Vagina (tissue), 2 donors: ENCODE measurements around the gene MPRIP. TPM values are rescaled to one million over a fixed set of nuclear protein-coding genes. Genes with fewer than 3 reads are reported as not detected.

Experiments
- DNase-seq, 2 donors: peaks; one replicate each; pipeline ENCODE4 v3.0.0-alpha.2; 2017; ENCODE audit errors: extremely low spot score in 2 of 2
- H3K27ac ChIP-seq: fragments of 200-600 bp; sonication (generic); one replicate; pipeline ENCODE4 v1.5.1; 2019
- H3K27me3 ChIP-seq: fragments of 200-600 bp; sonication (generic); one replicate; pipeline ENCODE4 v1.5.1; 2019
- H3K36me3 ChIP-seq, 2 donors: fragments of 200-600 bp; sonication (generic); one replicate each; pipeline ENCODE4 v1.5.1; 2017 to 2019
- H3K4me1 ChIP-seq: fragments of 200-600 bp; sonication (generic); one replicate; pipeline ENCODE4 v1.5.1; 2019
- H3K4me3 ChIP-seq, 2 donors: fragments of 200-600 bp; sonication (generic); 1 replicate in 1 of 2; 2 replicates in 1 of 2; pipeline ENCODE4 v1.5.1; 2016 to 2019
- H3K9me3 ChIP-seq: fragments of 200-600 bp; sonication (generic); one replicate; pipeline ENCODE4 v1.5.1; 2019
- CTCF ChIP-seq, 3 experiments: fragments of 450-650 bp in 2 of 3; fragments of 200-600 bp in 1 of 3; sonication (generic) in 1 of 3; IDR thresholded peaks; one replicate each; pipeline ENCODE4 v1.5.1; 2017 to 2019; ENCODE audit warnings: antibody characterized with exemption in 3 of 3, mild to moderate bottlenecking in 2 of 3, moderate library complexity in 2 of 3
- POLR2A ChIP-seq, 2 donors: fragments of 450-650 bp; IDR thresholded peaks; one replicate each; pipeline ENCODE4 v1.6.1; 2017; ENCODE audit warnings: antibody characterized with exemption in 2 of 2, mild to moderate bottlenecking in 2 of 2, moderate library complexity in 2 of 2
- POLR2AphosphoS5 ChIP-seq, 2 donors: sonication (generic); formaldehyde crosslinking; IDR thresholded peaks; one replicate each; pipeline ENCODE4 v1.9.0; 2017; ENCODE audit warnings: antibody characterized with exemption in 2 of 2, mild to moderate bottlenecking in 2 of 2, low read depth in 1 of 2; ENCODE audit not compliant: insufficient read depth in 1 of 2
- intact Hi-C: fragments of 100-400 bp; cut with DNase I; formaldehyde crosslinking; loops from one replicate; pipeline ENCODE4 v1.15.1; 2023
- total RNA-seq: library from RNA; depleted of rRNA; stranded (reverse); fragments of >200 nt; gene quantifications from one replicate; pipeline ENCODE4 v1.2.3, GENCODE V29; 2016

The MPRIP gene
- total RNA-seq, 1 donor from 2014 or later: 202 TPM

GRCh38 chr17:17032131-17032692 is 10.0 kb upstream of the MPRIP start:
- H3K36me3 ChIP-seq: no peaks in the 10 kb centered on the region
- no peak for TF ChIP-seq POLR2A (IDR thresholded peaks at IDR 0.05)
- TF ChIP-seq POLR2AphosphoS5 (IDR thresholded peaks at IDR 0.05; ENCODE audit: insufficient read depth in 1 of 2, low read depth in 1 of 2): peak in 1 of 2 donors; percentile 16
- no peak for TF ChIP-seq CTCF (IDR thresholded peaks at IDR 0.05)
- H3K4me1 ChIP-seq: peaks cover 29% of the 10 kb centered on the region
- H3K27me3 ChIP-seq: no peaks in the 10 kb centered on the region
- no peak for DNase-seq
- no peak overlapping the region for H3K4me3 ChIP-seq
- H3K9me3 ChIP-seq: no peaks in the 10 kb centered on the region
- H3K27ac ChIP-seq: no peak overlapping the region
- intact Hi-C loops: no loop called here

GRCh38 chr17:17033466-17033865 is 8.8 kb upstream of the MPRIP start:
- no peak for TF ChIP-seq POLR2AphosphoS5 (IDR thresholded peaks at IDR 0.05; ENCODE audit: insufficient read depth in 1 of 2, low read depth in 1 of 2)
- no peak for TF ChIP-seq POLR2A (IDR thresholded peaks at IDR 0.05)
- TF ChIP-seq CTCF (IDR thresholded peaks at IDR 0.05): no peak
- DNase-seq: no peak
- no peaks in the 10 kb centered on the region for H3K36me3 ChIP-seq
- H3K27me3 ChIP-seq: no peaks in the 10 kb centered on the region
- H3K9me3 ChIP-seq: no peaks in the 10 kb centered on the region
- H3K27ac ChIP-seq: no peak overlapping the region
- H3K4me3 ChIP-seq: no peak overlapping the region
- peaks cover 28% of the 10 kb centered on the region for H3K4me1 ChIP-seq
- intact Hi-C loops: no loop called here

- Histone ChIP-seq H3K4me3 (no peak overlapping the region), H3K36me3 (no peaks in the 10 kb centered on the region)
Measured at GRCh38 chr17:17034026-17034425, 8.2 kb upstream of the MPRIP start.

GRCh38 chr17:17034496-17035075 is 7.7 kb upstream of the MPRIP start:
- Histone ChIP-seq H3K27ac (no peak overlapping the region), H3K9me3 (no peaks in the 10 kb centered on the region), H3K4me1 (peaks cover 27% of the 10 kb centered on the region), H3K36me3 (no peaks in the 10 kb centered on the region), H3K4me3 (no peak overlapping the region), H3K27me3 (no peaks in the 10 kb centered on the region)
- intact Hi-C loops: no loop called here
- no peak for TF ChIP-seq POLR2A (IDR thresholded peaks at IDR 0.05)
- no peak for TF ChIP-seq POLR2AphosphoS5 (IDR thresholded peaks at IDR 0.05; ENCODE audit: insufficient read depth in 1 of 2, low read depth in 1 of 2)
- no peak for TF ChIP-seq CTCF (IDR thresholded peaks at IDR 0.05)
- no peak for DNase-seq

More at GRCh38 chr17:17034026-17034425, 8.2 kb upstream of the MPRIP start:
- DNase-seq: no peak
- H3K27ac ChIP-seq: no peak overlapping the region
- H3K4me1 ChIP-seq: peaks cover 27% of the 10 kb centered on the region
- intact Hi-C loops: no loop called here
- no peaks in the 10 kb centered on the region for H3K9me3 ChIP-seq
- TF ChIP-seq POLR2AphosphoS5 (IDR thresholded peaks at IDR 0.05; ENCODE audit: insufficient read depth in 1 of 2, low read depth in 1 of 2) (no peak), CTCF (IDR thresholded peaks at IDR 0.05) (no peak), POLR2A (IDR thresholded peaks at IDR 0.05) (no peak)
- no peaks in the 10 kb centered on the region for H3K27me3 ChIP-seq

- intact Hi-C loops: no loop called here
- peaks cover 27% of the 10 kb centered on the region for H3K4me1 ChIP-seq
- H3K9me3 ChIP-seq: no peaks in the 10 kb centered on the region
- no peaks in the 10 kb centered on the region for H3K36me3 ChIP-seq
- H3K27ac ChIP-seq: no peak overlapping the region
- no peak for TF ChIP-seq CTCF (IDR thresholded peaks at IDR 0.05)
- TF ChIP-seq POLR2A (IDR thresholded peaks at IDR 0.05): no peak
- TF ChIP-seq POLR2AphosphoS5 (IDR thresholded peaks at IDR 0.05; ENCODE audit: insufficient read depth in 1 of 2, low read depth in 1 of 2): no peak
- no peak for DNase-seq
- no peak overlapping the region for H3K4me3 ChIP-seq
- no peaks in the 10 kb centered on the region for H3K27me3 ChIP-seq
Measured at GRCh38 chr17:17035490-17035889, 6.8 kb upstream of the MPRIP start.
